ENCODE data around the gene NEDD8.

- no peak for TF ChIP-seq CTCF (IDR thresholded peaks at IDR 0.05)
- TF ChIP-seq ZFX (IDR thresholded peaks at IDR 0.05; ENCODE audit: borderline replicate concordance): no peak
These were observed 53.6 kb downstream of the NEDD8 start for GRCh38 chr14:24178399-24179178.
